ENCODE measurements around the gene PRRG2. TPM values are rescaled to one million over a fixed set of nuclear protein-coding genes. Genes with fewer than 3 reads are reported as not detected.
"Not testable (repeated sequence)": the region's sequence is repeated elsewhere in the genome, so short reads cannot be mapped to it uniquely, and the experiment has no call there.

The PRRG2 gene
- total and polyA plus RNA-seq, 4 donors: 0.49 to 4.1 (median 1.2) TPM; not detected in 1

- Histone ChIP-seq H3K4me1 (ENCODE audit: control insufficient read depth in 1 of 2, insufficient read depth in 2 of 2, low read length in 2 of 2) (no peaks in the 10 kb centered on the region), H3K4me3 (ENCODE audit: low read length in 2 of 2) (no peak overlapping the region), H3K9me3 (ENCODE audit: control insufficient read depth, low read length) (no peaks in the 10 kb centered on the region), H3K36me3 (ENCODE audit: control insufficient read depth in 1 of 2, insufficient read depth in 2 of 2, low read length in 1 of 2) (peaks cover 0 to 6% of the 10 kb centered on the region in 2 donors), H3K27me3 (ENCODE audit: control insufficient read depth in 1 of 2, insufficient read depth in 2 of 2, low read length in 1 of 2) (no peaks in the 10 kb centered on the region), H3K27ac (ENCODE audit: low read depth in 1 of 2, low read length in 2 of 2) (no peak overlapping the region)
- DNase-seq (no peak), ATAC-seq (ENCODE audit: low FRiP score) (peak; percentile 13)
- WGBS, 2 donors: 83 to 86% methylated on average over 27 of the region's 27 CpGs
- intact Hi-C loops (cut with DNase I): no loop called here
These were observed 44.1 kb downstream of the PRRG2 start for GRCh38 chr19:49624967-49625910.

- Histone ChIP-seq H3K27me3 (ENCODE audit: control insufficient read depth in 1 of 2, insufficient read depth in 2 of 2, low read length in 1 of 2) (no peaks in the 10 kb centered on the region), H3K36me3 (ENCODE audit: control insufficient read depth in 1 of 2, insufficient read depth in 2 of 2, low read length in 1 of 2) (peaks cover 0 to 4% of the 10 kb centered on the region in 2 donors), H3K4me1 (ENCODE audit: control insufficient read depth in 1 of 2, insufficient read depth in 2 of 2, low read length in 2 of 2) (no peaks in the 10 kb centered on the region), H3K4me3 (ENCODE audit: low read length in 2 of 2) (no peak overlapping the region), H3K9me3 (ENCODE audit: control insufficient read depth, low read length) (no peaks in the 10 kb centered on the region), H3K27ac (ENCODE audit: low read depth in 1 of 2, low read length in 2 of 2) (no peak overlapping the region)
- ATAC-seq (ENCODE audit: low FRiP score): no peak
- DNase-seq: no peak
- WGBS, 2 donors: 84 to 86% methylated on average over 11 of the region's 11 CpGs
- intact Hi-C loops (cut with DNase I): no loop called here
These were observed 45.1 kb downstream of the PRRG2 start for GRCh38 chr19:49626226-49626625.

- DNase-seq (no peak), ATAC-seq (ENCODE audit: low FRiP score) (no peak)
- no peaks in the 10 kb centered on the region for H3K9me3 ChIP-seq (ENCODE audit: control insufficient read depth, low read length)
- H3K4me1 ChIP-seq (ENCODE audit: control insufficient read depth in 1 of 2, insufficient read depth in 2 of 2, low read length in 2 of 2): no peaks in the 10 kb centered on the region
- intact Hi-C loops (cut with DNase I): no loop called here
- 79 to 83% methylated on average over 9 of the region's 9 CpGs for WGBS, 2 donors
- H3K27ac ChIP-seq (ENCODE audit: low read depth in 1 of 2, low read length in 2 of 2): no peak overlapping the region
- H3K27me3 ChIP-seq (ENCODE audit: control insufficient read depth in 1 of 2, insufficient read depth in 2 of 2, low read length in 1 of 2): no peaks in the 10 kb centered on the region
- peaks cover 0 to 2% of the 10 kb centered on the region in 2 donors for H3K36me3 ChIP-seq (ENCODE audit: control insufficient read depth in 1 of 2, insufficient read depth in 2 of 2, low read length in 1 of 2)
- H3K4me3 ChIP-seq (ENCODE audit: low read length in 2 of 2): no peak overlapping the region
These were observed 48.5 kb downstream of the PRRG2 start for GRCh38 chr19:49629659-49630058.

GRCh38 chr19:49631014-49631588, 50.0 kb downstream of the PRRG2 start:
- no peaks in the 10 kb centered on the region for H3K4me1 ChIP-seq (ENCODE audit: control insufficient read depth in 1 of 2, insufficient read depth in 2 of 2, low read length in 2 of 2)
- no peaks in the 10 kb centered on the region for H3K27me3 ChIP-seq (ENCODE audit: control insufficient read depth in 1 of 2, insufficient read depth in 2 of 2, low read length in 1 of 2)
- ATAC-seq (ENCODE audit: low FRiP score): peak; percentile 42
- H3K9me3 ChIP-seq (ENCODE audit: control insufficient read depth, low read length): no peaks in the 10 kb centered on the region
- DNase-seq: no peak
- H3K4me3 ChIP-seq (ENCODE audit: low read length in 2 of 2): no peak overlapping the region
- intact Hi-C loops (cut with DNase I): no loop called here
- H3K27ac ChIP-seq (ENCODE audit: low read depth in 1 of 2, low read length in 2 of 2): no peak overlapping the region
- H3K36me3 ChIP-seq (ENCODE audit: control insufficient read depth in 1 of 2, insufficient read depth in 2 of 2, low read length in 1 of 2): peaks cover 0 to 3% of the 10 kb centered on the region in 2 donors
- 7 to 8% methylated on average over 9 of the region's 9 CpGs for WGBS, 2 donors

- H3K4me1 ChIP-seq (ENCODE audit: control insufficient read depth in 1 of 2, insufficient read depth in 2 of 2, low read length in 2 of 2): no peaks in the 10 kb centered on the region
- no peak overlapping the region for H3K27ac ChIP-seq (ENCODE audit: low read depth in 1 of 2, low read length in 2 of 2)
- H3K4me3 ChIP-seq (ENCODE audit: low read length in 2 of 2): no peak overlapping the region
- 88 to 92% methylated on average over 19 of the region's 19 CpGs for WGBS, 2 donors
- H3K36me3 ChIP-seq (ENCODE audit: control insufficient read depth in 1 of 2, insufficient read depth in 2 of 2, low read length in 1 of 2): peaks cover 0 to 3% of the 10 kb centered on the region in 2 donors
- H3K27me3 ChIP-seq (ENCODE audit: control insufficient read depth in 1 of 2, insufficient read depth in 2 of 2, low read length in 1 of 2): no peaks in the 10 kb centered on the region
- DNase-seq (no peak), ATAC-seq (ENCODE audit: low FRiP score) (peak; percentile 33)
- intact Hi-C loops (cut with DNase I): no loop called here
- no peaks in the 10 kb centered on the region for H3K9me3 ChIP-seq (ENCODE audit: control insufficient read depth, low read length)
These were observed 50.6 kb downstream of the PRRG2 start for GRCh38 chr19:49631610-49632192.

- no peak for ATAC-seq (ENCODE audit: low FRiP score)
- intact Hi-C loops (cut with DNase I): no loop called here
- H3K36me3 ChIP-seq (ENCODE audit: control insufficient read depth in 1 of 2, insufficient read depth in 2 of 2, low read length in 1 of 2): peaks cover 0 to 3% of the 10 kb centered on the region in 2 donors
- no peaks in the 10 kb centered on the region for H3K27me3 ChIP-seq (ENCODE audit: control insufficient read depth in 1 of 2, insufficient read depth in 2 of 2, low read length in 1 of 2)
- WGBS, 2 donors: 92 to 97% methylated on average over 5 of the region's 5 CpGs
- H3K9me3 ChIP-seq (ENCODE audit: control insufficient read depth, low read length): no peaks in the 10 kb centered on the region
- no peak overlapping the region for H3K4me3 ChIP-seq (ENCODE audit: low read length in 2 of 2)
- H3K4me1 ChIP-seq (ENCODE audit: control insufficient read depth in 1 of 2, insufficient read depth in 2 of 2, low read length in 2 of 2): no peaks in the 10 kb centered on the region
- no peak overlapping the region for H3K27ac ChIP-seq (ENCODE audit: low read depth in 1 of 2, low read length in 2 of 2)
- no peak for DNase-seq
These were observed 51.5 kb downstream of the PRRG2 start for GRCh38 chr19:49632576-49632975.

GRCh38 chr19:49633273-49633672, 52.2 kb downstream of the PRRG2 start:
- H3K27ac ChIP-seq (ENCODE audit: low read depth in 1 of 2, low read length in 2 of 2); DNase-seq; ATAC-seq (ENCODE audit: low FRiP score); intact Hi-C loops (cut with DNase I); H3K4me3 ChIP-seq (ENCODE audit: low read length in 2 of 2); H3K27me3 ChIP-seq (ENCODE audit: control insufficient read depth in 1 of 2, insufficient read depth in 2 of 2, low read length in 1 of 2); H3K9me3 ChIP-seq (ENCODE audit: control insufficient read depth, low read length); H3K4me1 ChIP-seq (ENCODE audit: control insufficient read depth in 1 of 2, insufficient read depth in 2 of 2, low read length in 2 of 2); H3K36me3 ChIP-seq (ENCODE audit: control insufficient read depth in 1 of 2, insufficient read depth in 2 of 2, low read length in 1 of 2): not testable (repeated sequence)
- WGBS, 2 donors: 67 to 78% methylated on average over 9 of the region's 9 CpGs

GRCh38 chr19:49635530-49636232, 54.6 kb downstream of the PRRG2 start:
- H3K4me1 ChIP-seq (ENCODE audit: control insufficient read depth in 1 of 2, insufficient read depth in 2 of 2, low read length in 2 of 2): no peaks in the 10 kb centered on the region
- H3K4me3 ChIP-seq (ENCODE audit: low read length in 2 of 2): no peak overlapping the region
- 50% methylated on average over 24 of the region's 24 CpGs for WGBS, 2 donors
- ATAC-seq (ENCODE audit: low FRiP score) (no peak), DNase-seq (no peak)
- H3K27ac ChIP-seq (ENCODE audit: low read depth in 1 of 2, low read length in 2 of 2): no peak overlapping the region
- H3K36me3 ChIP-seq (ENCODE audit: control insufficient read depth in 1 of 2, insufficient read depth in 2 of 2, low read length in 1 of 2): peaks cover 0 to 3% of the 10 kb centered on the region in 2 donors
- H3K27me3 ChIP-seq (ENCODE audit: control insufficient read depth in 1 of 2, insufficient read depth in 2 of 2, low read length in 1 of 2): no peaks in the 10 kb centered on the region
- H3K9me3 ChIP-seq (ENCODE audit: control insufficient read depth, low read length): no peaks in the 10 kb centered on the region
- intact Hi-C loops (cut with DNase I): no loop called here
